HG03196 (cell line): ENCODE measurements around the gene PLIN4.
"Not testable (repeated sequence)": the region's sequence is repeated elsewhere in the genome, so short reads cannot be mapped to it uniquely, and the experiment has no call there.

Source experiments
- ATAC-seq: cut with Tn5 transposase; IDR thresholded peaks from one replicate; pipeline ENCODE4 v1.9.1; 2021; ENCODE audit not compliant: unreplicated experiment

Gene PLIN4, protein sequence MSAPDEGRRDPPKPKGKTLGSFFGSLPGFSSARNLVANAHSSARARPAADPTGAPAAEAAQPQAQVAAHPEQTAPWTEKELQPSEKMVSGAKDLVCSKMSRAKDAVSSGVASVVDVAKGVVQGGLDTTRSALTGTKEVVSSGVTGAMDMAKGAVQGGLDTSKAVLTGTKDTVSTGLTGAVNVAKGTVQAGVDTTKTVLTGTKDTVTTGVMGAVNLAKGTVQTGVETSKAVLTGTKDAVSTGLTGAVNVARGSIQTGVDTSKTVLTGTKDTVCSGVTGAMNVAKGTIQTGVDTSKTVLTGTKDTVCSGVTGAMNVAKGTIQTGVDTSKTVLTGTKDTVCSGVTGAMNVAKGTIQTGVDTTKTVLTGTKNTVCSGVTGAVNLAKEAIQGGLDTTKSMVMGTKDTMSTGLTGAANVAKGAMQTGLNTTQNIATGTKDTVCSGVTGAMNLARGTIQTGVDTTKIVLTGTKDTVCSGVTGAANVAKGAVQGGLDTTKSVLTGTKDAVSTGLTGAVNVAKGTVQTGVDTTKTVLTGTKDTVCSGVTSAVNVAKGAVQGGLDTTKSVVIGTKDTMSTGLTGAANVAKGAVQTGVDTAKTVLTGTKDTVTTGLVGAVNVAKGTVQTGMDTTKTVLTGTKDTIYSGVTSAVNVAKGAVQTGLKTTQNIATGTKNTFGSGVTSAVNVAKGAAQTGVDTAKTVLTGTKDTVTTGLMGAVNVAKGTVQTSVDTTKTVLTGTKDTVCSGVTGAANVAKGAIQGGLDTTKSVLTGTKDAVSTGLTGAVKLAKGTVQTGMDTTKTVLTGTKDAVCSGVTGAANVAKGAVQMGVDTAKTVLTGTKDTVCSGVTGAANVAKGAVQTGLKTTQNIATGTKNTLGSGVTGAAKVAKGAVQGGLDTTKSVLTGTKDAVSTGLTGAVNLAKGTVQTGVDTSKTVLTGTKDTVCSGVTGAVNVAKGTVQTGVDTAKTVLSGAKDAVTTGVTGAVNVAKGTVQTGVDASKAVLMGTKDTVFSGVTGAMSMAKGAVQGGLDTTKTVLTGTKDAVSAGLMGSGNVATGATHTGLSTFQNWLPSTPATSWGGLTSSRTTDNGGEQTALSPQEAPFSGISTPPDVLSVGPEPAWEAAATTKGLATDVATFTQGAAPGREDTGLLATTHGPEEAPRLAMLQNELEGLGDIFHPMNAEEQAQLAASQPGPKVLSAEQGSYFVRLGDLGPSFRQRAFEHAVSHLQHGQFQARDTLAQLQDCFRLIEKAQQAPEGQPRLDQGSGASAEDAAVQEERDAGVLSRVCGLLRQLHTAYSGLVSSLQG (N-terminal part only)

DNA sequence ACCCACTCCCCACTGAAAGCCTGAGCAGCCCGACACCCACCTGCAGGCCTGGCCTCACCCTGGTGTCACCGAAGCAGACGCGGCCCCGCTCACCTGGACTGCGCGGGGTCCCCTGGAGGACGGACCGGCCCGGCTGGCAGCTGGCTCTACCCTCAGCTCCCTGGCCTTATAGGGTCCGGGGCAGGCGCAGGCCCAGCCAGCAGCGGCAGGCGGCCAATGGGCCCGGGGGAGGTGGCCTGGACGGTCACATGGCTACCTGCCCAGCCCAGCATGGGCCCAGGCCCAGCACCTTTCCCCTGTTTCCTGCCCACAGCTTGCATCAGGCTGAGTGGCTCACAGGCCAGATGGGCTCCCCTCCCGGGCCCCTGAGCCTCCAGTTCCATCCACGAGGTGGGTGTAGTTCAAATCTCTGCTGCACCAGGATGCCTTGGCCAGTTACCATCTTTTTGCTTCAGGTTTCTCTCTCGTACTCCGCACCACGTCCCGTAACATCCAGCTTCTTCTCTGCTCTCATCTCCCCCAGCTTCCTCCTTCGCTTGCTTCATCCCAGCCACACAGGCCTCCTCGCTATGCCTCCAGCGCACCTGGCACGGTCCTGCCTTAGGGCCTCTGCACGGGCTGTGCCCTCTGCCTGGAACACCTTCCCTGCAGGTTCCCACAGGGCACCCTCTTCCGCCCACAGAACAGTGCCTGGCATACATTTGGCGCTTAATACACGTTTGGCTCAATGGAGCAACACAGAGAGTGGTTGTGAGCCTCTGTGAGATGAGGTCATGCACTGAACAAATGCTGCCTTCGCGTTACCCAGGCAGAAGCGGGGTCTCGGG is at the start of gene PLIN4:
PLIN4 (minus strand) TSS at position 142 of the 827 bp plus-strand sequence. CDS start 214 bp downstream, outside the sequence.
- no peak for ATAC-seq

DNA sequence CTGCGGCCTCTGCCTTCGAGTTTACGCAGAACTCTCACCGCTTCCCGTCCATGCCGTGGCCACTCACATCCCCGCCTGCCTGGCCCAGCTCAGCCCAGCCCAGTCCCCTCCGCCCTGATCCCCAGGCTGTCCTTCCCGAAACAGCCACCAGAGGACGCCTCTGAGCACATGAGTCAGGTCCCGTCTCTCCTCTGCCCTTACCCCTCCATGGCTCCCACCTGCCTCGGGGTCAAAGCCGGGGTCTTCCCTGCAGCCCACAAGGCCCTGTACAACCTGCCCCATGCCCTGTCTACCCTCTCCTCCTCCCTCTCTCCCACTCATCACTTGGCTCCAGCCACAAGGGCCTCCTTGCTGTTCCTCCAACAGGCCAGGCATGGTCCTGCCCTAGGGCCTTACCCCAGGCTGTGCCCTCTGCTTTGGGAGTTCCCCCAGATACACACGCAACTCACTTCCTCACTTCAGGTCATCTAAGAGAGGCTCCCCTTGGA is 49.3 kb upstream of the PLIN4 start:
- no peak for ATAC-seq

DNA sequence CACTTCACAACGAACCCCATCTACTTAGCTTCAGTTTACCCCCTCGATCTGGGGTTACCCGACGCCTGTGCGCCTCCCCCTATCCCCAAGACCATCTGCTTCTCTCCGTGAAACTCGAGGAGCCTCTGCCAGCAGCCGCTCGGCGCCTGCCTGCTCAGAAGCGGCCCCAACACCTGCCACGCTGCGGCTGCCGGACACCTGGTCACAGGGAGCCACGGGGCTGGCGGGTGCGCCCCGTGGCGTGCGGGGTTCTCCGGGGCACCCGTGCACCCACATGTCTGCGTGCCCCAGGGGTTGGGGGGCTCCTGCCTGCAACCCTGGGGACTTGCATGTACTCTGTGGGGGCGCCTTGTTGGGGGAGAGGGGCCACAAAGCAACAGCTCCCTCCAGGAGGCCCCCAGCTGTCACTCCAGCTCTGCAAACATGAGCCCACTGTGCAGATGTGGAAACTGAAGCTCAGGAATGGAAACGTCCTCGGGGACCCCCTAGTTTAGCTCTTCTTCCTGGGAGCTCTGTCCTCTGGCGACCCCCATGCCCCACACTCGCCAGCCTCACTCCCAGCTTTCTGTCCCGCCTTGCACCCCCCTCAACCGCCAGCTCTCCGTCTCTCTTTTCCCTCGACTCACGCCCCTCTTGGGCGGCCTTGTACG is 48.2 kb upstream of the PLIN4 start:
- no peak for ATAC-seq

DNA sequence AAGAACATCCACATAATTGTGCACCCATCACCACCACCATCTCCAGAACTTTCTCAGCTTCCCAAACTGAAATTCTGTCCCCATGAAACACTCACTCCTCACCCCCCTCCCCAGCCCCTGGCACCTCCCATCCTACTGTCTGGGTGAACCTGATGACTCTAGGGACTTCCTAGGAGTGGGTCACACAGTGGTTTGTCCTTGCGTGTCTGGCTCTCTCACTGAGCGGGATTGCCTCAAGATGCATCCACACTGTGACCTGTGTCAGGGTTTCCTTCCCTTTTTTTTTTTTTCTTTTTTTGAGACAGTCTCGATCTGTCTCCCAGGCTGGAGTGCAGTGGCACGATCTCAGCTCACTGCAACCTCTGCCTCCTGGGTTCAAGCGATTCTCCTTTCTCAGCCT is 45.3 kb upstream of the PLIN4 start:
- not testable (repeated sequence) for ATAC-seq

DNA sequence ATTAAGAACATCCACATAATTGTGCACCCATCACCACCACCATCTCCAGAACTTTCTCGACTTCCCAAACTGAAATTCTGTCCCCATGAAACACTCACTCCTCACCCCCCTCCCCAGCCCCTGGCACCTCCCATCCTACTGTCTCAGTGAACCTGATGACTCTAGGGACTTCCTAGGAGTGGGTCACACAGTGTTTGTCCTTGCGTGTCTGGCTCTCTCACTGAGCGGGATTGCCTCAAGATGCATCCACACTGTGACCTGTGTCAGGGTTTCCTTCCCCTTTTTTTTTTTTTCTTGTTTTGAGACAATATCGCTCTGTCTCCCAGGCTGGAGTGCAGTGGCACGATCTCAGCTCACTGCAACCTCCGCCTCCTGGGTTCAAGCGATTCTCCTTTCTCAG is 43.8 kb upstream of the PLIN4 start:
- not testable (repeated sequence) for ATAC-seq

DNA sequence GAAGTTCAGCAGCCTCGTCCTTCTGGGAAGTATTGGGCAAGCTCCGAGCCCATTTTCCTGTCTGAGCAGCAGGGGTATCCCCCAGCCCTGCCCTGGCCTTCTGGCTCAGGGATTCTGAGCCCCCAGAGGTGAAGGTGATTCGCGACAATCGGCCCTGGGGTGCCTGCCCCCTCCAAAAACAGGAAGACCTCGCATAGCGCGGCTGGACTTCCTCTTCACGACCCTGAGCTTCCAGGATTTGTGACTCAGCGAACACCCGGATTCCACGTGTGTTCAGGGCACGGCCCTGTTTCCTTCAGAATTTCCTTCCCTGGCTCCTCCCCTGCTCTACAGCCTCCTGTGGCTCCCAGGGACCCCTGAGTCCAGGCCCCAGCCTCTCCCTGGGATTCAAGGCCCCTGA is 41.3 kb upstream of the PLIN4 start, which contains the start of gene SEMA6B:
SEMA6B (minus strand) TSS at position 116 of the 400 bp plus-strand sequence. CDS start 1,227 bp downstream, outside the sequence.
- no peak for ATAC-seq

DNA sequence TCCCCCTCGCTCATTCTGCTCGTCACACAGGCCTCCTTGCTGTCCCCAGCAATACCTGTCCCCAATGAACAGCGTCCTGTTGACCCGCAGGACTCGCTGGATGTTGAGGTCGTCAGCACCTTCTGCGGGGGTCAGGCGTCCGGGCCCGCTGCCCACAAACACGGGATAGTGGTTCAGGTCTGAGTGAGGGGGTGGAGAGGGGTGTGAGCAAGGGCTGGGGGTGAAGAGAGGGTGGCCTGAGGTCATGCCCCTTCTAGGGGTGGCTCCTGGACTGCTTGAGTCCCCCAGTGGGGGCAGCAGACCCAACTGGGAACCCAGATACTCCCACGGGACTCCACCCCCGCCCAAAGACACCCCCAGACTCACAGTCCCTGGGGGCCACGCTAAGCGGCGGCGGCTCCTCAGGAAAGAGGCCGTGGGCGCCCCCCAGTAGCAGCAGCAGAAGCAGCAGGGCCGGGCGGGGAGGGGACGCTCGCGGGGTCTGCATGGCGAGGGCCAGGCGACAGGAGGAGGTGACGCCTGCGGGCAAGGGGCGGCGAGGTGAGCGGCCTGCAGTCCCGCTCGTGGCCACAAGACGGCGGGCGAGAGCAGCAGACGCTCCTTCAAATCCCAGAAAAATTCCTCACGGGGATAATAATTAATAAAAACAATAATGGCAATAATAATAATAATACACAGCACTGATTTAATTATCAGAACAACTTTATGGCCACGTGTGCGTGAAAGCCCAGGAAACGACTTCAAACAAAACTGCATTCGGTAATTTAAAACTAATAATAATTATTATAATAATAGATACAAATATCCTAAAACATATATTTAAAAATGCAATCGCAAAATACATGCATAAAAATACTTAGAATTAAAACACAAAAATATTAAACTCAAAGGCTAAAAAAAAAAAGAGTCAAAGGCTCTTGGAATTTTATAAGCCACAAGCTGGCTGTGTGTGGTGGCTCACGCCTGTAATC is 40.0 kb upstream of the PLIN4 start:
- ATAC-seq = no peak

DNA sequence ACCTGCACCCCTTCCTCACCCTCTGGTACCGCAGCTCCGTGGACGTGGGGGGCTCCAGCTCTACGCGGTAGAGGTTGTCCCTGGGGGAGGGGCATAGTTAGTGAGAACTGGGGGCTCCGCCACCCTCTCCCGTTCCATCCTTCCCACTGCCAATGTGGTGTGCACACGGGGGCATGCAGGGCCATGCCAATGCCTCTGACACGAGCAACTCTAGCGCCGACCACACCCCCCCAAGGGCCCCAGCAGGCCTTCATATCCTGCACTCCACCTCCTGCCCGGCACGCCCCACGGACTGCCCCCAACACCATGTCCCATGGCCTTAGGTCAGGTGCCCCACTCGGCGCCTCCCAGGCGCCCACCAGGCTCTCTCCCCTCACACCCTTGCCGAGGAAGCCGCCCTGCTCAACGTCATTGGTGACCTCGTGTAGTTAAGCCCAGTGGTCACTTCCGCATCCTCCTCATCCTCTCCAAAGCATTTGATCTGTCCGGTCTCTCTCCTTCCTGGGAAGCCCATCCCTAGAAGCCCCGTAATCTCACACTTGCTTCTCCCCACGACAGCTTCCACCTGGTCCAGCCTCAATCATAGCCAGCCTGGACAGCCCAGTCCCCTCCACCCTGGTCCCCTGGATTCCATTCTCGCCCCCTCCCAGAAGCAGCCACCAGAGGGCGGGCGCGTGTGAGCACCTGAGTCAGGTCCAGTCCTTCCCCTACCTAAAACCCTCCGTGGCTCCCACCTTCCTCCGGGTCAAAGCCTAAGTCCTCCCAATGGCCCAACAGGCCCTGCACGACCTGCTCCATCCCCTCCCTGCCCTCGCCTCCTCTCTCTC is 39.1 kb upstream of the PLIN4 start:
- no peak for ATAC-seq

DNA sequence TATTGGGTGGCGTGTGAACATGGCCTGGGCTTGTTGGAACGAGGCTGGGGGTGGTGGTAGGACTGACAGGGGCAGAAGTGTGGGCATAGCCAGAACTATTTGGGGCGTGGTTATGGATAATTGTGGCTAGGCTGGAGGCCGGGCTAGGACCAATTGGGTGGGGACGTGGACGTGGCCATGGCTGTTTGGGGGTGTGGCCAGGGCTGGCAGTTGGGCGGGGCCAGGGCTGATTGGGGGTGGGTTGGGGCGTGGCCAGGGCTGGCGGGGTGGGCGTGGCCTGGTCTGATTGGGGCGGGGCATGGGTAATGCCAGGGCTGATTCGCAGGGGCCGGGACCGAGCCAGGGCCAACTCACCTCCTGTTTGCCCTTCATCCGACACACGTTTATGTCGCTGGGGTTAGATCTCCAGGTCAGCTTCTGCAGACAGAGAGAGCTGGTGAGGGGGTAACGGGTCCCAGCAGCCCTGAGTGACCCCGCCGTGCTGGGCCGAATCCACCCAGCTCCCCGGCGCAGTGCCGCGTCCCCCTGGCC is 38.4 kb upstream of the PLIN4 start:
- no peak for ATAC-seq

DNA sequence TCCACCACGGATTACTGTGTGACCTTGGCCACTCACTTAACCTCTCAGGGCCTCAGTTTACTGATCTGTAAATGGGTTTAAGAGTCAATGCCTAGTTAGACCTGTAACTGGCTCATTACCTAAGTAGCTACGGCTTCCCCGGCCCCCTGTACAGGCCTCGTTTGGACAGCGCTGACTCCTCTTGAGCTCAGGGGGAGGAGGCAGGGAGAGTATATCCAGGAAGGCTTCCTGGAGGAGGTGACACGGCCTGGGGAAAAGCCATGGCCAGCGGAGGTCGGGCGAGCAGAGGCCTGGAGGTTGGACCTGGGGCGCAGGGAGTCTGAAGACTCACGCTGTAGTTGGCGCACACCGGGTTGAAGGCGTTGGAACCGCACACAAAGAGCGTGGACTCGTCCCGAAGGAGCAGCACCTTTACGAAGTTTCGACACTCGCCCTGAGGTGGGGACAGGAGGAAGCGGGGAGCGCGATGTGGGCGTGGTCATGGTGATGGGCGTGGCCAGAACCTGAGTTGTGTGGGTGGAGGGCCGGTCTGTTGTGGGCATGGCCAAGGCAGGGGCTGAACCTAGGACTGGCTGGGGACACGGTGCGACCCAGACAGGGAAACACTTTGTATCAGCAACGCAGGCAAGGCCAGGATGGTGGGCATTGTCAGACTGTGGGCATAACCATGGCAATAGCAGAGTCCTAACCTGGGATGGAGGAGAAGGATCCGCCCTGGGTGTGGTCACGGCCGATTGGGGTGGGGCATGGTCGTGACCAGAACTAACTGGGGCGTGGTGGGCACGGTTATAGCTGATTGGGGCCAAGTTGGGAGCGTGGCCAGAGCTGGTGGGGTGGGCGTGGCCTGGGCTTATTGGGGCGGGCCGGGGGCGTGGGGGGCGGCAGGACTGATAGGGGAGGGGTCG is 37.6 kb upstream of the PLIN4 start:
- ATAC-seq = no peak

DNA sequence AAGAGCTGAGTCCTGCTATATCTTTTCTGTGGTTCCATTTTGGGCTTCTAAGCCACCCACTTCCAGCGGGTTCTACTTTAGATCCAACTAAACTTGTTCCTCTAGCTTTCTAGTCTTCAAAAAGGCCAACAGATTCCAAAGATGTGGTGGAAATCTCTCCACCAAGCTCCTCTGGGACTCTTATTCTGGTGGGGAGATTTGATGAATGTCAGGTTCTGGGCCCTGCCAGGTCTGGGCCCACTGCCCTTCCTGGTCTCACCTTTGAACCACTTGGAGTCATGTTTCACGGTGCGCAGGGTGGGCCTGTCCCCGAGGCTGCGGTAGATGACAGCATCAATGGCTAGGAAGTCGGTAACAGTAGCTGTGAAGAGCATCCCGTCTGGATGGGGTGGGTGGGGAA is 36.4 kb upstream of the PLIN4 start:
- no peak for ATAC-seq

DNA sequence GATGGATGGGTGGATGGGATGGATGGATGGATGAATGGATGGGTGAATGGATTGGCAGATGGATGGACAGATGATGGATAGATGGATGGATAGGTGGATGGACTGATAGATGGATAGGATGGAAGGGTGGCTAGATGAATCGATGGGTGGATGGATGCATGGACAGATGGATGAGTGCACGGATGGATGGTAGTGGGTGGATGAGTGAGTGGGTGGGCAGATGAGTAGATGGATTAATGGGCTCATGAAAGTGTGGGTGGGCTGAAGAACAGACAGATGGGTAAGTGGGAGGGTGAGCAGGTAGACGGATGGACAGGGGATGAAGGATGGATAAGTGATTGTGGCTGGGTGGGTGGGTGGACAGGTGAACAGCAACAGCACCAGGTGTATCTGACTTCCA is 35.5 kb upstream of the PLIN4 start:
- ATAC-seq = no peak

DNA sequence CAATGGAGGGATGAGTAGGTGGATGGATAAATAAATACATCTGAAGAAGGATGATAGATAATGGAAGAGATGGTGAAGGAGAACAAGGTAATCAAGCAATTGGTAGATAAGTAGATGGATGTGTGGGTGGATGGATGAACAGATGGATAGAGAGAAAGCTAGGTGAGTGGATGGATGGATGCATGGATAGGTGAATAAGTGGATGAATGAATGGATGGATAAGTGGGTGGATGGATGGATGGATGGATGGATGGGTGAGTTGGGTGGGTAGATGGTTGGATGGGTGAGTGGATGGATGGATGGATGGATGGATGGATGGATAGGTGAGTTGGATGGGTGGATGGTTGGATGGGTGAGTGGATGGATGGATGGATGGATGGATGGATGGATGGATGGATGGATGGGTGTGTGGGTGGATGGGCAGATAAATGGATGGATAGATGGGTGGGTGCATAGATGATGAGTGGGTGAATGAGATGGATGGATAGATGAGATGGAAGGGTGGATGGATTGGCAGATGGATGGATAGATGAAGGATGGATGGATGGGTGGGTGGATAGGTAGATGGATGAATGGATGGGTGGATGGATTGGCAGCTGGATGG is 34.9 kb upstream of the PLIN4 start:
- no peak for ATAC-seq

DNA sequence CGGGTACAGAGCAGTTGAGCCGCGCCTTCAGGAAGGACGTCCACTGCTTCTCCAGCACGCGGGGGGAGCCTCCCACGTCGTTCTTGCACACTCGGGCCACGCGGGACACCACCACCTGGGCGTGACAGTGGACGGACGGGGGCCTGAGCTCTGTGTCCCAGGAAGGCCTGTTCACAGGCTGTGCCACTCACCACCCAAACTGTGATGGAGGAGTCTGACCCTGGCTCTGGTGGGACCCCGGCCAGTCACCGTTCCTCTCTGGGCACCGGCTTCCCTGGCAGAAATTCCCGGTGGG is 34.2 kb upstream of the PLIN4 start:
- ATAC-seq = no peak

DNA sequence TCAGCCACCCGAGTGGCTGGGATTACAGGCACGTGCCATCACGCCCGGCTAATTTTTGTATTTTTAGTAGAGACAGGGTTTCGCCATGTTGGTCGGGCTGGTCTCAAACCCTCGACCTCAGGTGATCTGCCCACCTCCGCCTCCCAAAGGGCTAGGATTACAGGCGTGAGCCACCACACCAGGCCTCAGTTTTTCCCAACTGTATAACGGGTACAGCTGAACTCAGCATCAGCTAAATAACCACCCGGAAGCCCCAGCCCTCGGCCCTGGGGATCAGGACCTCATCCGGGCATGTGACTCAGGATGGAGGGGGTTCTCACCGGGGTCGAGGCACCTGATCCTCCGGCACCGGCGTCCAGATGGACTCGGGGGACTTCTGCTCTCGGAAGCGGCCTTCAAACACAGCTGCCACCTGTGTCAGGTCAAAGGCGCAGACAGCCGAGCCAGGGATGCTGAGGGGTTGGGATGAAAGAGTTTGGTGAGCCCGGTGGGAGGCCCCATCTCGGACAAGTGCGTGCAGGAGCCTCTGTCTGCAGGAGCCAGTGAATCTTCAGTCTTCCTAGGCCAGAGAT is 32.3 kb upstream of the PLIN4 start:
- ATAC-seq = no peak

DNA sequence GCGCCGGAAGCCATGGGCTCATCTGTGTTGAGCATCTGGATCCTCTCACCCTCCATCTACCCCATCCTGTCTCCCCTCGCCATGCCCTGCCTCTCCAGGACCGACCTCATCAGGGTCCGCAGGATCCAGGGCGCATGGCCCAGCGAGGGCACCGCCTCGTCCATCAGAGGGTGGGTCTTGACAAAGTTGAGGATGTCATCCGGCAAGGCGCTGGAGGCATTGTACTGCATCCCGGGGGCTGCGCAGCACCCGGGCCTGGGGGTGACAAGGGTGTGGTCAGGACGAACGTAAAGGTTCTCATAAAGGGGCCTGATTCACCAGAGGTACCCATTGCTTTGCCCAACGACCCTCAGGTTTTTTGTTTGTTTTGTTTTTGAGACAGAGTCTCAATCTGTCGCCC is 31.7 kb upstream of the PLIN4 start:
- no peak for ATAC-seq
